PC-9 (cell line): ENCODE measurements around the gene STAP1. TPM values are rescaled to one million over a fixed set of nuclear protein-coding genes. Genes with fewer than 3 reads are reported as not detected.

Source experiments
- BruUV-seq: library from RNA; stranded (reverse); fragments of 400-500 nt; replicated peaks from 2 replicates; lab custom pipeline; 2021; lab: Mats Ljungman, UMichigan
- CTCF ChIA-PET: fragments of 300-600 bp; sonication (Branson Sonifier 250); formaldehyde crosslinking; loops from one replicate; lab custom pipeline; 2022; ENCODE audit warnings: antibody characterized with exemption; lab: Charles Lee
- POLR2A ChIA-PET: fragments of 300-600 bp; sonication (Branson Sonifier 250); formaldehyde crosslinking; loops from one replicate; lab custom pipeline; 2022; ENCODE audit warnings: antibody characterized with exemption; ENCODE audit not compliant: unreplicated experiment; lab: Charles Lee
- DNase-seq, 2 experiments: peaks; one replicate each; pipeline versions ENCODE4 v3.0.0 to v3.0.0-alpha.2; 2015 to 2022; ENCODE audit warnings: mixed read lengths in 1 of 2
- H2AFZ ChIP-seq: fragments of 200-600 bp; sonication (generic); 2 replicates; pipeline ENCODE4 v1.8.1; 2017; ENCODE audit warnings: antibody characterized with exemption
- H3F3A ChIP-seq: fragments of 200-600 bp; sonication (generic); 2 replicates; pipeline ENCODE4 v1.8.1; 2017; ENCODE audit warnings: antibody characterized with exemption, mild to moderate bottlenecking, low read depth; ENCODE audit not compliant: insufficient read depth
- H3K27ac ChIP-seq: fragments of 200-600 bp; sonication (generic); 2 replicates; pipeline ENCODE4 v1.6.1; 2016; ENCODE audit warnings: mixed run types
- H3K27me3 ChIP-seq: fragments of 200-600 bp; sonication (generic); 2 replicates; pipeline ENCODE4 v1.6.1; 2016; ENCODE audit warnings: low read depth, mixed run types; ENCODE audit not compliant: insufficient read depth
- H3K36me3 ChIP-seq: fragments of 200-600 bp; sonication (generic); 2 replicates; pipeline ENCODE4 v1.6.1; 2016; ENCODE audit warnings: low read depth, mixed run types
- H3K4me1 ChIP-seq: fragments of 200-600 bp; sonication (generic); replicated peaks from 2 replicates; pipeline ENCODE4 v1.6.1; 2016; ENCODE audit warnings: mixed run types; ENCODE audit not compliant: insufficient read depth
- H3K4me2 ChIP-seq: fragments of 200-600 bp; sonication (generic); 2 replicates; pipeline ENCODE4 v1.6.1; 2017; ENCODE audit warnings: mixed run types
- H3K4me3 ChIP-seq: fragments of 200-600 bp; sonication (generic); 2 replicates; pipeline ENCODE4 v1.6.1; 2016; ENCODE audit warnings: mixed run types
- H3K79me2 ChIP-seq: fragments of 200-600 bp; sonication (generic); 2 replicates; pipeline ENCODE4 v1.6.1; 2017; ENCODE audit warnings: low read depth, mixed run types
- H3K9me2 ChIP-seq: fragments of 200-600 bp; sonication (generic); 2 replicates; pipeline ENCODE4 v1.8.1; 2017; ENCODE audit warnings: mild to moderate bottlenecking; ENCODE audit not compliant: insufficient read depth
- H3K9me3 ChIP-seq: fragments of 200-600 bp; sonication (generic); 2 replicates; pipeline ENCODE4 v1.8.1; 2016; ENCODE audit warnings: low read depth; ENCODE audit not compliant: insufficient read depth
- H4K20me1 ChIP-seq: fragments of 200-600 bp; sonication (generic); 2 replicates; pipeline ENCODE4 v1.8.1; 2017; ENCODE audit not compliant: insufficient read depth
- EZH2 ChIP-seq: fragments of 200-600 bp; sonication (generic); IDR thresholded peaks from 2 replicates; pipeline ENCODE4 v1.8.0; 2017; ENCODE audit warnings: antibody characterized with exemption, low read depth
- intact Hi-C: fragments of 100-400 bp; cut with micrococcal nuclease; formaldehyde crosslinking; loops from one replicate; pipeline ENCODE4 v1.10.0; 2022; ENCODE audit not compliant: unreplicated experiment
- total RNA-seq: library from RNA; stranded (reverse); gene quantifications from 2 replicates; pipeline ENCODE4 v1.2.3, GENCODE V29; 2021
- TF ChIP-seq, protein P1 (sequence below): fragments of 200-600 bp; sonication (generic); conservative IDR thresholded peaks from 2 replicates; pipeline ENCODE4 v1.6.1; 2017; ENCODE audit warnings: mixed run types, antibody characterized with exemption, mild to moderate bottlenecking, moderate library complexity

Gene STAP1
- total RNA-seq, 1 experiment from 2014 or later: not detected

DNA sequence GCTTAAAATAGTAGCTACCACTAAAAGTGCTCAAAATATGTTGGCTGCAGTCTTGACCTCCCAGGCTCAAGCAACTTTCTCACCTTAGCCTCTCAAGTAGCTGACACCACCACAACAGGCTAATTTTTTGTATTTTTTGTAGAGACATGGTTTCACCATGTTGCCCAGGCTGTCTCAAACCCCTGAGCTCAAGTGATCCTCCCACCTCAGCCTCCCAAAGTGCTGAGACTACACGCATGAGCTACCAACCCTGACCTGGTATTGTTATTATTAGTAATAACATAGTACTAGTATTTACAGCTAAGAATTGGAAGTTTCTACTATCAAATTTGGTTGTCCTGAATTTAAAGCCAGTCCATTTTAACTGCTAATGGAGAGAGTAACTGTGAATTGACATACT lies 18.0 kb downstream of the STAP1 start:
- TF ChIP-seq, protein P1, sequence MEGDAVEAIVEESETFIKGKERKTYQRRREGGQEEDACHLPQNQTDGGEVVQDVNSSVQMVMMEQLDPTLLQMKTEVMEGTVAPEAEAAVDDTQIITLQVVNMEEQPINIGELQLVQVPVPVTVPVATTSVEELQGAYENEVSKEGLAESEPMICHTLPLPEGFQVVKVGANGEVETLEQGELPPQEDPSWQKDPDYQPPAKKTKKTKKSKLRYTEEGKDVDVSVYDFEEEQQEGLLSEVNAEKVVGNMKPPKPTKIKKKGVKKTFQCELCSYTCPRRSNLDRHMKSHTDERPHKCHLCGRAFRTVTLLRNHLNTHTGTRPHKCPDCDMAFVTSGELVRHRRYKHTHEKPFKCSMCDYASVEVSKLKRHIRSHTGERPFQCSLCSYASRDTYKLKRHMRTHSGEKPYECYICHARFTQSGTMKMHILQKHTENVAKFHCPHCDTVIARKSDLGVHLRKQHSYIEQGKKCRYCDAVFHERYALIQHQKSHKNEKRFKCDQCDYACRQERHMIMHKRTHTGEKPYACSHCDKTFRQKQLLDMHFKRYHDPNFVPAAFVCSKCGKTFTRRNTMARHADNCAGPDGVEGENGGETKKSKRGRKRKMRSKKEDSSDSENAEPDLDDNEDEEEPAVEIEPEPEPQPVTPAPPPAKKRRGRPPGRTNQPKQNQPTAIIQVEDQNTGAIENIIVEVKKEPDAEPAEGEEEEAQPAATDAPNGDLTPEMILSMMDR: no peak
- no peak for TF ChIP-seq EZH2
- Histone ChIP-seq H3K4me1 (no peaks in the 10 kb centered on the region), H2AFZ (no peak overlapping the region), H3K9me3 (no peaks in the 10 kb centered on the region), H3K27ac (no peak overlapping the region), H3K9me2 (no peaks in the 10 kb centered on the region), H4K20me1 (no peaks in the 10 kb centered on the region), H3K36me3 (no peaks in the 10 kb centered on the region), H3K4me2 (no peak overlapping the region), H3K79me2 (no peaks in the 10 kb centered on the region), H3F3A (no peaks in the 10 kb centered on the region), H3K27me3 (no peaks in the 10 kb centered on the region), H3K4me3 (no peak overlapping the region)
- no TSS peak for BruUV-seq
- no peak for DNase-seq
- intact Hi-C loops: no loop called here
- ChIA-PET POLR2A (no interaction called here), CTCF (no interaction called here)

DNA sequence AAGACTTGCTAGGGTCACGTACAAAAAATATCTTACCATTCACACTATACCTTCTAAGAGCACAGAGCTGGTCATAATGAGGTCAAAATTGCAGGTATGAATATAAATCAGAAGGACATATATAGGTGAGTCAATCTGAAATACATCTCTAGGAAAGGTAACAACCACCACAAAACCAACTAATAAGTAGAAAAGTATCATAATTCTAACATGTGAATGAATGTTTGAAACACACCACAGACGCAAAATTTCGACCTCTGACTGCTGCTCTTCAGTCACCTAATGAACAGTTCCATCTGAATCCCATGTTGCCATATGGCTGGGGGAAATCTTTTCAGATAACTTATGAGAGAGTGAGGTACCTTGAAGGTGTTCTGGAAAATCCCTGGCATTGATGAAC lies 22.1 kb downstream of the STAP1 start:
- no peaks in the 10 kb centered on the region for H3K9me3 ChIP-seq
- no peaks in the 10 kb centered on the region for H4K20me1 ChIP-seq
- no peaks in the 10 kb centered on the region for H3K79me2 ChIP-seq
- H3K36me3 ChIP-seq: no peaks in the 10 kb centered on the region
- BruUV-seq: no TSS peak
- H3K4me3 ChIP-seq: no peak overlapping the region
- H3K4me1 ChIP-seq: no peaks in the 10 kb centered on the region
- intact Hi-C loops: no loop called here
- no peak overlapping the region for H2AFZ ChIP-seq
- ChIA-PET CTCF (no interaction called here), POLR2A (no interaction called here)
- H3K4me2 ChIP-seq: no peak overlapping the region
- TF ChIP-seq, protein P1: no peak
- TF ChIP-seq EZH2: no peak
- H3F3A ChIP-seq: no peaks in the 10 kb centered on the region
- no peaks in the 10 kb centered on the region for H3K27me3 ChIP-seq
- H3K9me2 ChIP-seq: no peaks in the 10 kb centered on the region
- DNase-seq: no peak
- no peak overlapping the region for H3K27ac ChIP-seq

DNA sequence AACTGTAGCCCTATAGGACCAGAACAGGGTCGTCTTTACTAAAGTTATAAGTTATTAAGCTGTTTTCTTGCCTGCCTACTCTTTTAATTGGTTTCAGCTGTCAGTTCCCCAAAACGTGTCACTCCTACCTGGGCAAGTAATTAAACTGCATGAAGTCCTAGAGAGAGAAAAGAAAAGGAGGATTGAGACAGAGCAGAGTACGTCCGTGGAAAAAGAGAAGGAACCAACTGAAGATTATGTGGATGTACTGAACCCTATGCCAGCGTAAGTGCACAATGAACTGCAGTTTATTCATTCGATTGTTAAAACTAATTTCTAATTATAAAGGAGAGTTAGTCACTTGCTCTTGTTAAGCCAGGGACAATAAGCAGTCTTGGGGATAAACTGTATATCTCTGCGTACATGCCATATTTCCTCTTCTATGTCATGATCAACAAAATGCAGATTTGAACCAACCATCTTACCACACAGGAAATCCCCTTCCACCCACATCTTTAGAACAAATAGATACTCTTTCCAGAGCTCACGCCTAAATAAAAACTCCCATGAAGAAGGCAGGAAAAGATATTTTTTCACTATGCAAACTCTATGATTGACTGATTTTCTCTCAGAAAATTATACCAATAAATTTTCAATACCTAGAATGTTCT lies 22.8 kb downstream of the STAP1 start:
- Histone ChIP-seq H4K20me1 (no peaks in the 10 kb centered on the region), H2AFZ (no peak overlapping the region), H3K9me2 (no peaks in the 10 kb centered on the region), H3K36me3 (no peaks in the 10 kb centered on the region), H3K4me3 (no peak overlapping the region), H3K27me3 (no peaks in the 10 kb centered on the region), H3K27ac (no peak overlapping the region), H3K4me1 (no peaks in the 10 kb centered on the region), H3K79me2 (no peaks in the 10 kb centered on the region), H3K9me3 (no peaks in the 10 kb centered on the region), H3K4me2 (no peak overlapping the region), H3F3A (no peaks in the 10 kb centered on the region)
- ChIA-PET POLR2A (no interaction called here), CTCF (no interaction called here)
- TF ChIP-seq, protein P1: no peak
- TF ChIP-seq EZH2: no peak
- BruUV-seq: no TSS peak
- intact Hi-C loops: no loop called here
- DNase-seq: no peak
